Measurements from ENCODE around the gene TIAM1.

Gene TIAM1

DNA sequence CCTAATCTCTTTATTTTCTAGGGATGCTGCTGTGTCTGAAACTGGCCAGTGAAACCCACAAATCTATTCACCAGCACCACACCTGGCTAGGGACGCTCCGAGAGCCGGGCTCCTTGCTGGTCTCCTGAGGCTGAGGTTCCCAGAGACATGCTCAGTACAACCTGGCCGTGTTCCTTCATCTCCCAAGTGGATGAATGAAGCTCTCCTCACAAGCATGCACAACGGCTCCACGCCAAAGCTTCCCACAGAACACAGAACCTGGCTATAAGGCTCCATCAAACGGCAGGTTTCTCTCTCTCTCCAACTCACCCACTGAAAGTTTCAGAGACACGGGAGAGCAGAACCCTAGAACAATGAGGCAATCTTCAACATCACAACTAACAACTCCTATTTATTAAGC is 82.3 kb downstream of the TIAM1 start:
- no peak overlapping the region for H4K91ac ChIP-seq (ENCODE audit: low read depth, low read length, poor library complexity)
- H3K79me1 ChIP-seq (ENCODE audit: low read depth, low read length) = peaks cover 2% of the 10 kb centered on the region
- H2BK15ac ChIP-seq (ENCODE audit: low read length) = no peak overlapping the region
- no peak overlapping the region for H3K9ac ChIP-seq (ENCODE audit: low read depth, low read length, poor library complexity)
- H2BK120ac ChIP-seq (ENCODE audit: low read depth, low read length) = no peak overlapping the region
- H3K27ac ChIP-seq (replicated peaks; ENCODE audit: low read length) = no peak overlapping the region
- no peak overlapping the region for H3K4ac ChIP-seq (ENCODE audit: low read length)
- H3K23ac ChIP-seq (ENCODE audit: low read depth, low read length, poor library complexity) = no peak overlapping the region
- H3K14ac ChIP-seq (ENCODE audit: low read length) = no peak overlapping the region
- H3K36me3 ChIP-seq (replicated peaks in 1 of 2; ENCODE audit: control insufficient read depth in 2 of 2, insufficient read depth in 2 of 2, low read length in 2 of 2) = peaks cover 3 to 16% of the 10 kb centered on the region in 2 donors
- no peak overlapping the region for H2AK5ac ChIP-seq (ENCODE audit: low read depth, low read length)
- no peaks in the 10 kb centered on the region for H3K9me3 ChIP-seq (replicated peaks in 1 of 2; ENCODE audit: control insufficient read depth in 2 of 2, insufficient read depth in 1 of 2, low read depth in 1 of 2, low read length in 2 of 2)
- H2BK5ac ChIP-seq (ENCODE audit: low read length) = no peak overlapping the region
- no peak overlapping the region for H2AFZ ChIP-seq (ENCODE audit: low read length)
- H4K8ac ChIP-seq (ENCODE audit: low read depth, low read length) = no peak overlapping the region
- peaks cover 0 to 11% of the 10 kb centered on the region in 2 donors for H3K4me1 ChIP-seq (ENCODE audit: control insufficient read depth in 2 of 2, insufficient read depth in 1 of 2, low read depth in 1 of 2, low read length in 2 of 2)
- no CpG with 5 or more reads among the region's 8 CpGs for WGBS, 2 donors (ENCODE audit: extremely low coverage in 2 of 2, insufficient read length in 2 of 2, insufficient replicate concordance in 1 of 2)
- no peak overlapping the region for H2BK12ac ChIP-seq (ENCODE audit: low read length)
- H3K4me2 ChIP-seq (ENCODE audit: insufficient read depth, low read length, poor library complexity, severe bottlenecking) = no peak overlapping the region
- no peaks in the 10 kb centered on the region for H3K27me3 ChIP-seq (ENCODE audit: control insufficient read depth in 3 of 3, insufficient read depth in 3 of 3, low read depth in 1 of 3, low read length in 3 of 3)
- peak overlapping the region; percentile 61 for H3K18ac ChIP-seq (ENCODE audit: low read length)
- DNase-seq (ENCODE audit: low spot score) = no peak
- no peak overlapping the region for H3K4me3 ChIP-seq (ENCODE audit: low read length in 2 of 2)

DNA sequence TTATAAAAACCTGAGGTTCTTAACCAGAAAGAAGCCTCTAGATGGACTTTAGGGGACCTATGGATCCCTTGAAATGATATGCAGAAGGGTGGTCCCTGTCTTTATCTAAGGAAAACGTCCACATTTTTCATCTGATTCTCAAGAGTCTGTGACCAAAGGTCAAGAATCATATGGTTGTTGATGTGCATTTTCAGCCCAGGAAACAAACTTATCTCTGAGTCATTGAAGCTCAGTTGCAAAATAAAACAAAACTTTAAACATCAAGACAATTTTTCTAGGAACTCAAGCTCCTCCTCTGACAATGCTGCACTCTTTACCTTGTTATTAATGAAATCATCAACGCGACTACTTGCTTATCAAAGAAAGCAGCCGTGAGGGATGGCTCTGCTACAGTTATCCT is 83.3 kb downstream of the TIAM1 start:
- H3K4me2 ChIP-seq (ENCODE audit: insufficient read depth, low read length, poor library complexity, severe bottlenecking) = no peak overlapping the region
- H2AK5ac ChIP-seq (ENCODE audit: low read depth, low read length) = no peak overlapping the region
- no peak overlapping the region for H4K91ac ChIP-seq (ENCODE audit: low read depth, low read length, poor library complexity)
- no peak overlapping the region for H3K14ac ChIP-seq (ENCODE audit: low read length)
- no peak for DNase-seq (ENCODE audit: low spot score)
- H4K8ac ChIP-seq (ENCODE audit: low read depth, low read length) = no peak overlapping the region
- H2AFZ ChIP-seq (ENCODE audit: low read length) = no peak overlapping the region
- peaks cover 3 to 7% of the 10 kb centered on the region in 2 donors for H3K36me3 ChIP-seq (replicated peaks in 1 of 2; ENCODE audit: control insufficient read depth in 2 of 2, insufficient read depth in 2 of 2, low read length in 2 of 2)
- H2BK120ac ChIP-seq (ENCODE audit: low read depth, low read length) = no peak overlapping the region
- H3K27ac ChIP-seq (replicated peaks; ENCODE audit: low read length) = no peak overlapping the region
- H3K79me1 ChIP-seq (ENCODE audit: low read depth, low read length) = peaks cover 2% of the 10 kb centered on the region
- H3K4ac ChIP-seq (ENCODE audit: low read length) = no peak overlapping the region
- H2BK12ac ChIP-seq (ENCODE audit: low read length) = no peak overlapping the region
- H2BK15ac ChIP-seq (ENCODE audit: low read length) = no peak overlapping the region
- peaks cover 0 to 13% of the 10 kb centered on the region in 2 donors for H3K4me1 ChIP-seq (ENCODE audit: control insufficient read depth in 2 of 2, insufficient read depth in 1 of 2, low read depth in 1 of 2, low read length in 2 of 2)
- H3K23ac ChIP-seq (ENCODE audit: low read depth, low read length, poor library complexity) = no peak overlapping the region
- H3K27me3 ChIP-seq (ENCODE audit: control insufficient read depth in 3 of 3, insufficient read depth in 3 of 3, low read depth in 1 of 3, low read length in 3 of 3) = no peaks in the 10 kb centered on the region
- H2BK5ac ChIP-seq (ENCODE audit: low read length) = no peak overlapping the region
- H3K9me3 ChIP-seq (replicated peaks in 1 of 2; ENCODE audit: control insufficient read depth in 2 of 2, insufficient read depth in 1 of 2, low read depth in 1 of 2, low read length in 2 of 2) = no peaks in the 10 kb centered on the region
- no peak overlapping the region for H3K9ac ChIP-seq (ENCODE audit: low read depth, low read length, poor library complexity)
- no peak overlapping the region for H3K18ac ChIP-seq (ENCODE audit: low read length)
- no peak overlapping the region for H3K4me3 ChIP-seq (ENCODE audit: low read length in 2 of 2)
- no CpG with 5 or more reads among the region's 4 CpGs for WGBS, 2 donors (ENCODE audit: extremely low coverage in 2 of 2, insufficient read length in 2 of 2, insufficient replicate concordance in 1 of 2)

DNA sequence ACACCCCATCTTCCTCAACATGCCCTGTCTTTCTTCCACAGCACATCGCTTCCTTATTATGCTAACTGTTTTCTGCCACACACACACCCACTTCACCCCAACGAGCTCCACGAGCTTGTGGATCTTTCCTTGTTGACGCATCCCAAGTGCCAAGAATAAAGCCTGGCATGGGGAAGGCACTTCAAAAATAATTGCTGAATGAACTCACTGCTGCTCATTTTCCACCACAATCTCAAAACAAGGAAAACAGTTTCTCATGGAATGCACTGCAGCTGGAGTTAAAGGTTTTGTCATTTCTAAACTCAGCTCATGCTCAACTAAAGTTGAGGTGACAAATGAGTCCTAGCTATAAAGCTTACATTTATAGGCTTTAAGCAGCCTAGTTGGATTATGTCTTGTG is 86.0 kb downstream of the TIAM1 start:
- Histone ChIP-seq H3K9ac (ENCODE audit: low read depth, low read length, poor library complexity) (no peak overlapping the region), H2BK120ac (ENCODE audit: low read depth, low read length) (peak overlapping the region; percentile 47), H2AK5ac (ENCODE audit: low read depth, low read length) (peak overlapping the region; percentile 98), H3K4me1 (ENCODE audit: control insufficient read depth in 2 of 2, insufficient read depth in 1 of 2, low read depth in 1 of 2, low read length in 2 of 2) (peaks cover 0 to 32% of the 10 kb centered on the region in 2 donors), H2AFZ (ENCODE audit: low read length) (no peak overlapping the region), H3K79me1 (ENCODE audit: low read depth, low read length) (no peaks in the 10 kb centered on the region), H2BK12ac (ENCODE audit: low read length) (peak overlapping the region; percentile 77), H2BK15ac (ENCODE audit: low read length) (no peak overlapping the region), H4K91ac (ENCODE audit: low read depth, low read length, poor library complexity) (peak overlapping the region; percentile 38), H2BK5ac (ENCODE audit: low read length) (no peak overlapping the region), H3K18ac (ENCODE audit: low read length) (peak overlapping the region; percentile 88), H3K27ac (replicated peaks; ENCODE audit: low read length) (peak overlapping the region; percentile 93), H3K36me3 (replicated peaks in 1 of 2; ENCODE audit: control insufficient read depth in 2 of 2, insufficient read depth in 2 of 2, low read length in 2 of 2) (no peaks in the 10 kb centered on the region), H4K8ac (ENCODE audit: low read depth, low read length) (no peak overlapping the region), H3K27me3 (ENCODE audit: control insufficient read depth in 3 of 3, insufficient read depth in 3 of 3, low read depth in 1 of 3, low read length in 3 of 3) (no peaks in the 10 kb centered on the region), H3K4ac (ENCODE audit: low read length) (peak overlapping the region; percentile 31), H3K4me3 (ENCODE audit: low read length in 2 of 2) (no peak overlapping the region), H3K23ac (ENCODE audit: low read depth, low read length, poor library complexity) (no peak overlapping the region), H3K4me2 (ENCODE audit: insufficient read depth, low read length, poor library complexity, severe bottlenecking) (no peak overlapping the region), H3K14ac (ENCODE audit: low read length) (no peak overlapping the region), H3K9me3 (replicated peaks in 1 of 2; ENCODE audit: control insufficient read depth in 2 of 2, insufficient read depth in 1 of 2, low read depth in 1 of 2, low read length in 2 of 2) (no peaks in the 10 kb centered on the region)
- DNase-seq (ENCODE audit: low spot score) = no peak
- WGBS, 2 donors (ENCODE audit: extremely low coverage in 2 of 2, insufficient read length in 2 of 2, insufficient replicate concordance in 1 of 2) = no CpG with 5 or more reads among the region's 4 CpGs

DNA sequence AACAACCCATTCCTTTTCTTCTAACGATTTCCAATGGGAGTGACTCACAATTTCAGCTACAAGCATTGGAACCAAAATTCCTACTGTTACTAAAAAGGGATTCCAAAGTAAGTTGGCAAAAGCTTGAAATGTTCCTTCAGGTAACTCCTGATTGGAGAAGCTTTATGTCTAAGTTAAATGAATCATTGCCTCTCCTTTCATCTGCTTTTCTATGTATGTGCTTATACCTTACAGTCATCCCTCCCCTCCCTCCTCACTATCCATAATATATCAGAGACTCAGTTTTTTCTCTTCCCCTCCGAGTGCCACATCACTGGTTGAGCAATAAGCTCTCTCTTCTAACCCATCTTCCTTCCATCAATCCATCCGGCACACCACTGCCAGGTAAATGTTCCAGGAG is 86.8 kb downstream of the TIAM1 start:
- Histone ChIP-seq H3K27me3 (ENCODE audit: control insufficient read depth in 3 of 3, insufficient read depth in 3 of 3, low read depth in 1 of 3, low read length in 3 of 3) (no peaks in the 10 kb centered on the region), H3K4me3 (ENCODE audit: low read length in 2 of 2) (no peak overlapping the region), H3K27ac (replicated peaks; ENCODE audit: low read length) (peak overlapping the region; percentile 93), H3K4me1 (ENCODE audit: control insufficient read depth in 2 of 2, insufficient read depth in 1 of 2, low read depth in 1 of 2, low read length in 2 of 2) (peaks cover 7 to 36% of the 10 kb centered on the region in 2 donors), H2BK15ac (ENCODE audit: low read length) (no peak overlapping the region), H4K8ac (ENCODE audit: low read depth, low read length) (no peak overlapping the region), H3K9ac (ENCODE audit: low read depth, low read length, poor library complexity) (no peak overlapping the region), H3K79me1 (ENCODE audit: low read depth, low read length) (no peaks in the 10 kb centered on the region), H3K18ac (ENCODE audit: low read length) (peak overlapping the region; percentile 88), H3K4ac (ENCODE audit: low read length) (no peak overlapping the region), H3K14ac (ENCODE audit: low read length) (no peak overlapping the region), H2BK120ac (ENCODE audit: low read depth, low read length) (peak overlapping the region; percentile 47), H2AK5ac (ENCODE audit: low read depth, low read length) (peak overlapping the region; percentile 98), H3K4me2 (ENCODE audit: insufficient read depth, low read length, poor library complexity, severe bottlenecking) (no peak overlapping the region), H3K23ac (ENCODE audit: low read depth, low read length, poor library complexity) (no peak overlapping the region), H3K9me3 (replicated peaks in 1 of 2; ENCODE audit: control insufficient read depth in 2 of 2, insufficient read depth in 1 of 2, low read depth in 1 of 2, low read length in 2 of 2) (no peaks in the 10 kb centered on the region), H2BK5ac (ENCODE audit: low read length) (no peak overlapping the region), H2BK12ac (ENCODE audit: low read length) (no peak overlapping the region), H2AFZ (ENCODE audit: low read length) (no peak overlapping the region), H4K91ac (ENCODE audit: low read depth, low read length, poor library complexity) (peak overlapping the region; percentile 38), H3K36me3 (replicated peaks in 1 of 2; ENCODE audit: control insufficient read depth in 2 of 2, insufficient read depth in 2 of 2, low read length in 2 of 2) (no peaks in the 10 kb centered on the region)
- WGBS, 2 donors (ENCODE audit: extremely low coverage in 2 of 2, insufficient read length in 2 of 2, insufficient replicate concordance in 1 of 2) = no CpG with 5 or more reads among the region's 3 CpGs
- DNase-seq (ENCODE audit: low spot score) = no peak
